NCI-H524 (cell line): ENCODE data around the gene IGDCC3.

Source experiments
- DNase-seq, 2 experiments: peaks; one replicate each; lab custom pipeline; 2025; lab: John Stamatoyannopoulos, UW

The IGDCC3 gene

DNA sequence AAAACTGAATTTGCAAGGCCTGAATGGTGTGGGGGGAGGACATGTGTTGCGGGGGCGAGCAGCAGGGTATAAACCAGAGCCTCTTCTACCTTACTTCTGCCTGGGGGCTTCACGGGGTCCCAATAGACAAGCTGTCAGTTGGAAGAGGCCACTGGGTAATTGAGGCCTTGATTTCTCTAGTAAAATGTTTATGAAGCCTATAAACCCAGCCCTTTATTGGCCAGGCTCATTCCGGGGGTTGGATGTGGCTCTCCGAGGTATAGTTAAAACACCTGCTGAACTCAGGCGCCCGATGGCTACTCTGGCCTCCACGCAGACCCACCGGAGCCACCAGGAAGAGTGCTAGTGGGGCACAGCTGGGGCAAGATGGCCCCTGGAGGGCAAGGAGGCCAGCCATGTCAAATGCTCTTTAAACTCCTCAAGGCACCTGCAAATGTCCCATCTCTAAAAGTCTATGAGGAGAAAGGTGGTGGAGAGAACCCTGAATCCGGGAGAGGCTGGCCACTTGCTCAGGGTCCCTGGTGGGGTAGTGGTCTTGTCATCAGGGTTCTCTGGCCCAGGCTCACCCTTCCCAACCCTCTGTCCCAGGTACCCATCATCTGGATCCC is 34.3 kb downstream of the IGDCC3 start:
- no peak for DNase-seq

GRCh38 chr15:65342493-65342892 is 35.3 kb downstream of the IGDCC3 start:
- DNase-seq: no peak

DNA sequence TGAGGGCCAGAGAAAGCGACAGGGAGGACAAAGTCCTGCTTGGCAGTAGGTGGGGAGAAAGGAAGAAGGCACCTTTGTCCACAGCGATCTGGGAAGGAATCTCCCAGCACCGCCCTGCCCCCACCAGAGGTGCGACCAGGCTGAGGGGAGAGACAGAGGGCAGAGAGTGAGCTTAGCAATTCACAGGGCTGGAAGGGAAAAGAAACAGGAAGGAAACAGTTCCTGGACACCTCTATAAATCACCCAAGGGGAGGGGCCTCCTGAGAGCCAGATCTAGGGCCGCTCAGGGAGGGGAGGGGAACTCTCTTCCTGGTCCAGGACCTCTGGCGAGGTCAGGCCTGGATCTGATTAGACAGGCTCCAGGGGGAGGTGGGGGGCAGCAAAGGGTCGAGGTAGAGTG is 37.9 kb downstream of the IGDCC3 start:
- no peak for DNase-seq

DNA sequence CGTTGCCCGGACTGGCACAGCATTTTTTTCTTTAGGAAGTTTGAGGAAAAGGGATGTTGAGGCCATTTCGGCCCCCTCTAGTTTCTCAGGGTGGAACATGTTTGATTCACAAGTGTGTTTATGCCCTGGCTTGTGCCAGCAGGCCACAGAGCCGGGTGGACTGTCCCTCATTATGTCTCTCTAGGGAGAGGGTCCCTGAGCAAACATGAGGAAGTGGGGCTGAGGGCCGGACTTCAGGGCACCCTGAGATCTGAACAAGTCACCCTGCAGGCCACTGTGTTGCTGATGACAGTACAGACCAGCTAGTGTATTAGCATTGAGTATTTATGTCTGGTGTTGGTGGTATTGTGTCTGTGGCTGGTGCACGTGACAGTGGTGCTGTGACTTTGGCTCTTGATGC is 38.4 kb downstream of the IGDCC3 start:
- DNase-seq: no peak

- no peak for DNase-seq
These were observed 39.0 kb downstream of the IGDCC3 start for GRCh38 chr15:65338823-65339222.

DNA sequence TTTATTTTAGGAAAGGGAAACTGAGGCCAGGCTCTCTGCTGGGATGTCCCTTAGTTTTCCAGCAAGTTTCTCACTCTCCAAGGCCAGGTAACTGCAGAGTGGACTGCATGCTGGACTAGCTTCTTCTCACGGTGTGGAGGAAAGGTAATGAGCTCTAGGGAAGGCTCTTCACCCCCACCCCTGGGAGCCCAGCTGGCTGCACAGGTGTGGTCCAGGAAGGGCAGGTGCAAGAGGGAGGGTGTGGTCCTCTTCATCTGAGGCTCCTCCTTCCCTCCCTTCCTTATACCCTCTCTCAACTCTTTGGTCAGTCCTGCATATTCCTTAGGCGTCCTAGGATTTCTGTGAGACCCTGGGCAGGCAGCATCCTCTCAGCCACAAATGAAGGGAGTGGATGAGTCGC is 39.4 kb downstream of the IGDCC3 start:
- DNase-seq: peak in 1 of 2 experiments; percentile 54

GRCh38 chr15:65337436-65338070 is 40.2 kb downstream of the IGDCC3 start:
- peak; percentile 99 to 100 for DNase-seq

DNA sequence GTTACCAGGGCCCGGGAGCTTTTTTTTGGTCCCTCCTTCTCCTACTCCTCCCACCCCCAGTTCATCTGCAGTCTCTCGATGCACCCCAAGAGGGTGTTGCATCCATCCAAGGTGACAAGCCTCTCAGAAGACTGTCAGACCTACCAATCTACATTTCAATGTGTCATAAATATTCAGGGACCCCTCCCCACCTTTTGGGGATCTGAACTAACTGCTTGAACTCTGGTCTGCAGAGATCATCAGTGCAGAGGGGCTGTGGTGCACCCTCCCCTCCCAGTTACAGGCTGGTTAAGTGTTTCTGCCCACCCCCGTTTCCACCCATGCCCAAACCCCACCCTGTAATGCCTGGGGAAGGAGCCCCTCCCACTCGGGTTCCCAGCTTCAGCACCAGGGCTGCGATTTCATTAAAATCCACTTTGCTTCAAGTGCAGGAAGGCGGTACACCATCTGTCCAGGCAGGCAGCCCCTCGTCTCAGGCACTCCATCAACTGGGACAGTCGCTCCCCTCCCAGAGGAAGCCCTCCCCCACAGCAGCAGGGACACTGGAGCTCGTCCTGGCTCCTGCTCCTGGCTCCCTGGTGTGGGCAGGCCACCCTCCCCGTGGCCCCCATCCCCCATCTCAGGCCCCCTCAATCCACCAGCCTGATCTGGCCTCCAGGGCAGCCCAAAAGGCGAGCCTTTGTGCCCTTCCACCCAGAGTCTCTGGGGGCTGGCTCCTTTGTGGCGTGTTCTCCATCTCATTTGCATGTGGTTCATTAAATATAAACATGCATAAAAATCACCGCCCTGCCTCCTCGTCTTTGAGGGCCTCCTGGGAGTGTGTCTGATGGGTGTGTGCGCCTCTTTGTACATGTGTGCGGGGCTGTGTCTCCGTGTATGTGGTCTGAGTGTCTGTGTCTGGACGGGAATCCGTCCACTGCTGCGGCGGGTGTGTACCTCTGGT is 41.0 kb downstream of the IGDCC3 start:
- DNase-seq: peak; percentile 99

GRCh38 chr15:65335278-65336055 is 42.3 kb downstream of the IGDCC3 start:
- no peak for DNase-seq

GRCh38 chr15:65334586-65335231 is 43.1 kb downstream of the IGDCC3 start:
- DNase-seq: peak in 1 of 2 experiments; percentile 48

DNA sequence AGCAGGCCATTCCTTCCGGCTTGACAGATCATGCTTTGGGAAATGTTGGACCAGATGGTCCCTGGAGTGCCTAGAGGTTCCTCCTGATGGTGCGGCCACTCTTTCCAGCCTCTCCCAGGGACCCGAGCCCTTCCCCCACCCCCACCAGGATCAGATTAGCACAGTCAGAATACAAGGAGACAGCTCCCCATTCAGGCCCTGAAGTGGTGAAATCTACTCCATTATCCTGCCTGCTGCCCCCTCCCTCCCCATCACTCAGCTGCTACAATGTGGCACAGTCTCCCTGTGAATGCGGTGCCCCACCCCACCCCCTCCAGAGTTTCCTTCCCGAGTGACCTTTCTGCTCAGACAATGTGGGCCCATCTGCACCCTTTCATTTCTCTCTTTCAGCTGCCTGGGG is 43.9 kb downstream of the IGDCC3 start:
- peak; percentile 99 to 100 for DNase-seq

DNA sequence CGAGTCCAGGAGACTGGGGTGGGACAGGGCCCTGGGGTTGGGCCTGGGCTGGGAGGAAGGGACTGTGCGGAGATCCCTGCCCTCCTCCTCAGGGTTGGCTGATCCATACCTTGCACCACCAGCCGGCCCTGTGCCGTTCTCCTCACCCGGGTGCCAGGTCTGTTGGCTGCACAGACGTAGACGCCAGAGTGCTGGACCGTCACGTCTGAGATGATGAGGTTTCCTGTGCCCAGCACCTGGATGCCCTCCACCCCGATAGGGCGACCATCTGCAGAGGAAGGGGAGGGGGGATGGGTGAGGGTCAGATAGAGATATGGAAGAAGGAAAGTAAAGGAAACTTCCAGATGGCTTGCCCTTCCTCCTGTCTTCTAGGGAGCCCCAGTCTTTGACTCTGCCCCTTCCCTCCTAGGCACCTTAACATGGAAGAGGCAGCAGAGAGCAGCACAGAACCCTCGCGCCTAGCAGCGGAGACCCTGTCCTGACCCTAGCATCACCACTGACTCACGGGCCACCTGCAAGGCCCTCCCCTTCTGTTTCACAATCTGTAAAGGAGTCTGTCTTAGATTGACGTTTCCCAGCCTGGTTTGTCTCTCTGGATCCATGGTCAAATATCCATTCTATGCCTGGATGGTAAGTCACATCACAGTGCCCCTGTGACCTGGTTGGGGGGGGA is 44.5 kb downstream of the IGDCC3 start:
- DNase-seq: peak; percentile 83 to 86

GRCh38 chr15:65332391-65333147 is 45.2 kb downstream of the IGDCC3 start:
- DNase-seq: no peak

GRCh38 chr15:65331811-65332210 is 46.0 kb downstream of the IGDCC3 start:
- no peak for DNase-seq

- no peak for DNase-seq
These were observed 46.7 kb downstream of the IGDCC3 start for GRCh38 chr15:65330934-65331645.

DNA sequence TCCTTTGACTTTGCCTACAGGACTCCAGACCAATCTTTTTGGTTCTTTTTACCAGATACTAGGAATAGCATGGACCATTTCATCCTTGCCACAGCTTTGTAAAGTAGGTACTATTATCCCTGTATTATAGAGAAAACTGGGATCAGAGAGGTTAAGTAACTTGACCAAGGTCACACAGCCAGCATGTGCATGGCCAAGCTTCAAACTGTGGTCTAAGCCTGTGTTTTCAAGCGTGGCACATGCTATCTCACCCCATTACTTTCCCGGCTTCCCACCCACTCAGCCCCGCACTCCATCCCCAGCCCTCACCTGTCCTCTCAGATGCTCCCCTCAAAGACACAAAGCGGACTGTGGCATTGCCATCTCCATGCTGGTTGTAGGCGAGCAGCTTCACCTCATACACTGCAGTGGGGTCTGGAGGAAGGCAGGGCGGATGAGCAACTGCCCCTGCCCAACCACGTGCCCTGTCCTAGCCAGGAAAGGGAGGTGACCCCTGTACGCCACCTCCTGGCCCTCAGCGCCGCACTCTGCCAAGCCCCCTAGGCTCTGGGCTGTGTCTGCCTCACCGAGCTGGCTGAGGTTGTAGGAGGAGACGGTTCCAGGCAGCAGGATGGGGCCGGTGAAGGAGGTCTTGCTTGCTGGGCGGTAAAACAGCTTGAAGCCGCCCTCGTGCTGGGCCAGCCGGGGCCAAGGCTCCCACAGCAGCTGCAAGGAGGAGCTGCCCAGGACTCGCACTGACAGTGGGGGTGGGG is 47.6 kb downstream of the IGDCC3 start:
- DNase-seq: no peak

DNA sequence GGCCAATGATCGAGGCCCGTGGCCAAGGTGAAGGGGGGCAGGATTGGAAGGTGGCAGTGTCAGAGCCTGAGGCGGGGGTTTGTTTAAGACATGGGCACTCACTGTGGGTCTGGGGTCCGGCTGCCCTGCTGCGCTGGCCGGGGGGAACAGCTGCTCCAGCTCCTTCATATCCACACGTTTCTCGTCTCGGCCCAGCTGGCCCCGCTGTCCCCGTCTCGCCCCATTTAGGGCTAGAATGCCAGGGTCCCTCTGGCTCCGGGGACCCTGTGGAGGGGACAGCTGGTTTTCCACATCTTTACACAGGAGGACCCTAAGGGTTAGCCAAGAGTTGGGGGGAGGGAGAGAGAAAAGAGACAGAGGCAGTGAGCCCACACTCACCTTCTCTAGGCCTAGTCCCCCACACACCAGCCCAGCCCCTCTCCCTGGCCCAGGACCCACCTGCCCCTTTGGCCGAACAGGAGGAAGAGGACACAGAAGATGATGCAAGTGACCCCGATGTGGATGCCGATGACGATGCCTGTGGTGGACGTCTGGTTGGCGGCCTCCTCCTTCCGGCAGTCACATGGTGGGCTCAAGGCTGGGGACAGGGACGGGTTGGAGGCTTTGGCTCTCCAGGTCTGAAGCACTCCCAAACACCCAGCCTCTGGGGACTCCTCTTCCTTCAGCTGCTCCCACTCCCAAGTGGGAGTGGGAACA is 48.4 kb downstream of the IGDCC3 start:
- no peak for DNase-seq
